Hepatocyte (in vitro differentiated cells): ENCODE data around the gene DRAM1.
"Not testable (repeated sequence)": the region's sequence is repeated elsewhere in the genome, so short reads cannot be mapped to it uniquely, and the experiment has no call there.

ENCODE experiments used
- EZH2 ChIP-seq: fragments of 200-600 bp; sonication (generic); IDR thresholded peaks from 2 replicates; pipeline ENCODE4 v1.6.1; 2016; ENCODE audit warnings: antibody characterized with exemption, mild to moderate bottlenecking, borderline replicate concordance
- TF ChIP-seq, protein P1 (sequence below): fragments of 200-600 bp; sonication (generic); IDR thresholded peaks from 2 replicates; pipeline ENCODE4 v1.5.1; 2016; ENCODE audit warnings: antibody characterized with exemption, mild to moderate bottlenecking; ENCODE audit not compliant: poor library complexity

DNA sequence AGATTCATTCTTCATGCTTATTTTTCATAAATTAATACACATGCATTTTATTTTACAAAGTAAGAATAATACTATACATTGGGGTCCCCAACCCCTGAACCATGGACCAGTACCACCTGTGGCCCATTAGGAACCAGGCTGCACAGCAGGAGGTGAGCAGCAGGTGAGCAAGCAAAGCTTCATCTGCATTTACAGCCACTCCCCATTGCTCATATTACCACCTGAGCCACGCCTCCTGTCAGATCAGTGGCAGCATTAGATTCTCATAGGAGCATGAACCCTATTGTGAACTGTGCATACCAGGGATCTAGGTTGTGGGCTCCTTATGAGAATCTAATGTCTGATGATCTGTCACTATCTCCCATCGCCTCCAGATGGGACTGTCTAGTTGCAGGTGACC is 15.7 kb upstream of the DRAM1 start:
- TF ChIP-seq, protein P1, sequence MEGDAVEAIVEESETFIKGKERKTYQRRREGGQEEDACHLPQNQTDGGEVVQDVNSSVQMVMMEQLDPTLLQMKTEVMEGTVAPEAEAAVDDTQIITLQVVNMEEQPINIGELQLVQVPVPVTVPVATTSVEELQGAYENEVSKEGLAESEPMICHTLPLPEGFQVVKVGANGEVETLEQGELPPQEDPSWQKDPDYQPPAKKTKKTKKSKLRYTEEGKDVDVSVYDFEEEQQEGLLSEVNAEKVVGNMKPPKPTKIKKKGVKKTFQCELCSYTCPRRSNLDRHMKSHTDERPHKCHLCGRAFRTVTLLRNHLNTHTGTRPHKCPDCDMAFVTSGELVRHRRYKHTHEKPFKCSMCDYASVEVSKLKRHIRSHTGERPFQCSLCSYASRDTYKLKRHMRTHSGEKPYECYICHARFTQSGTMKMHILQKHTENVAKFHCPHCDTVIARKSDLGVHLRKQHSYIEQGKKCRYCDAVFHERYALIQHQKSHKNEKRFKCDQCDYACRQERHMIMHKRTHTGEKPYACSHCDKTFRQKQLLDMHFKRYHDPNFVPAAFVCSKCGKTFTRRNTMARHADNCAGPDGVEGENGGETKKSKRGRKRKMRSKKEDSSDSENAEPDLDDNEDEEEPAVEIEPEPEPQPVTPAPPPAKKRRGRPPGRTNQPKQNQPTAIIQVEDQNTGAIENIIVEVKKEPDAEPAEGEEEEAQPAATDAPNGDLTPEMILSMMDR, result not testable (repeated sequence)
- TF ChIP-seq EZH2, result not testable (repeated sequence)
